ENCODE results near the gene COL8A2. TPM values are rescaled to one million over a fixed set of nuclear protein-coding genes. Genes with fewer than 3 reads are reported as not detected.
A peak's percentile ranks its signal among the peaks of the same experiment; 100 is the strongest.

COL8A2 gene
- total and polyA plus RNA-seq, 8 donors, result 0.43 to 8.4 (median 0.96) TPM

DNA sequence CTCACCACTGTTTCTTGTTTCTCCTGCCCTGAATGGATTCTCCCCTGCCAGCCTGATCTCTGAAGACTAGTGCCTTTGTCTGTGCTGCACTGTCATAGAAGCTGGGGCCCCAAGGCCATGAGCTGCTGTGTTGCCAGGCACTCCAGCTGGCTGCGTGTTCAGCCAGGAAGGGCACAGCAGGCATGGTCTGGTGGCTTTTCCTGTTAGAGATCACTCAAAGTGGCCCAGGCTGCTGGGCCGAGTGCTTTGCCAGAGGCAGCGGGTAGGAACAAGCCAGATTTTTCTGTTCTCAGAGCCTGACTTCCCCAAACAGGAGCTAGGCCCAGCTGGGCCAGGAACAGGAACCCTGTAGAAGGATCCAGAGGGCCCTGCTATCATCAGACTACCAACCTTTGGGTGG is 31.1 kb downstream of the COL8A2 start:
- peak overlapping the region; percentile 3 to 23 for H3K27ac ChIP-seq
- peaks cover 8 to 57% of the 10 kb centered on the region in 2 donors for H3K4me1 ChIP-seq
- TF ChIP-seq, protein P1, sequence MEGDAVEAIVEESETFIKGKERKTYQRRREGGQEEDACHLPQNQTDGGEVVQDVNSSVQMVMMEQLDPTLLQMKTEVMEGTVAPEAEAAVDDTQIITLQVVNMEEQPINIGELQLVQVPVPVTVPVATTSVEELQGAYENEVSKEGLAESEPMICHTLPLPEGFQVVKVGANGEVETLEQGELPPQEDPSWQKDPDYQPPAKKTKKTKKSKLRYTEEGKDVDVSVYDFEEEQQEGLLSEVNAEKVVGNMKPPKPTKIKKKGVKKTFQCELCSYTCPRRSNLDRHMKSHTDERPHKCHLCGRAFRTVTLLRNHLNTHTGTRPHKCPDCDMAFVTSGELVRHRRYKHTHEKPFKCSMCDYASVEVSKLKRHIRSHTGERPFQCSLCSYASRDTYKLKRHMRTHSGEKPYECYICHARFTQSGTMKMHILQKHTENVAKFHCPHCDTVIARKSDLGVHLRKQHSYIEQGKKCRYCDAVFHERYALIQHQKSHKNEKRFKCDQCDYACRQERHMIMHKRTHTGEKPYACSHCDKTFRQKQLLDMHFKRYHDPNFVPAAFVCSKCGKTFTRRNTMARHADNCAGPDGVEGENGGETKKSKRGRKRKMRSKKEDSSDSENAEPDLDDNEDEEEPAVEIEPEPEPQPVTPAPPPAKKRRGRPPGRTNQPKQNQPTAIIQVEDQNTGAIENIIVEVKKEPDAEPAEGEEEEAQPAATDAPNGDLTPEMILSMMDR (IDR thresholded peaks at IDR 0.05), result no peak
- H3K36me3 ChIP-seq, result peaks cover 4 to 61% of the 10 kb centered on the region in 2 donors
- H3K9me3 ChIP-seq, result no peaks in the 10 kb centered on the region
- no peaks in the 10 kb centered on the region for H3K27me3 ChIP-seq
- no peak overlapping the region for H3K4me3 ChIP-seq
- DNase-seq (no peak), ATAC-seq (no peak)
- intact Hi-C loops (cut with DNase I), result no loop called here

DNA sequence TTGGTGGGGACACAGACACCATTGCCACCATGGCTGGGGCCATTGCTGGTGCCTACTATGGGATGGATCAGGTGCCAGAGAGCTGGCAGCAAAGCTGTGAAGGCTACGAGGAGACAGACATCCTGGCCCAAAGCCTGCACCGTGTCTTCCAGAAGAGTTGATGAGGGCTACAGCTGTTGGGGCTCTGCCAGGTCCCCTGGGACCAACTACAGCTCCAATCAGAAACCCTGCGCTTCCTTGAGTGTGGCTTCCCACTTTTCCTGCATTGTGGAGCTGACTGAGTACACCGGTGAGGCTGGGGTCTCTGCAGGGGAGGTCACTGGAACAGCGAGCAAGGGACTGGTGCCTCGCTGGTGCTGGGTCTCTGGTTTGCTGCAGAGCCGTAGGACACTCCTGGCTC is 31.8 kb downstream of the COL8A2 start:
- Histone ChIP-seq H3K4me3 (no peak overlapping the region), H3K36me3 (peaks cover 4 to 61% of the 10 kb centered on the region in 2 donors), H3K27ac (no peak overlapping the region), H3K4me1 (peaks cover 10 to 60% of the 10 kb centered on the region in 2 donors), H3K27me3 (no peaks in the 10 kb centered on the region), H3K9me3 (no peaks in the 10 kb centered on the region)
- no peak for ATAC-seq
- DNase-seq, result no peak
- intact Hi-C loops (cut with DNase I), result no loop called here
- TF ChIP-seq, protein P1 (IDR thresholded peaks at IDR 0.05), result no peak

DNA sequence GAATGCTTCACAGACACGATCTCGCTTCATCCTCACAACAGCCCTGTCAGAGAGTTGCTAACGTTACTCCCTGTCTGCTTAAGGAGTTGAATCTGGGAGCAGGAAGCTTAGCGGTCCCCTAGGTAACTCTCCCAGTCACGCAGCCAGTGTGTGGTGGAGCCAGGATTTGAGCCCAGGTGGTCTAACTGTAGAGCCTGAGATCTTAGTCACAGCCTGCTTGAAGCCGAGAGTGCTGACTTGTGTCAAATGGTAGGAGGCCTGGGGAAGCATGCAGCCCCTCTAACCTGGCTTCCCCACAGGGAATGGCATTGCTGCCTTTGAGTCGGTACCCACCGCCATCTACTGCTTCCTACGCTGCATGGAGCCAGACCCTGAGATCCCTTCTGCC is 32.2 kb downstream of the COL8A2 start:
- ATAC-seq (no peak), DNase-seq (no peak)
- peaks cover 11 to 63% of the 10 kb centered on the region in 2 donors for H3K4me1 ChIP-seq
- intact Hi-C loops (cut with DNase I), result no loop called here
- H3K9me3 ChIP-seq, result no peaks in the 10 kb centered on the region
- H3K4me3 ChIP-seq, result no peak overlapping the region
- H3K27ac ChIP-seq, result no peak overlapping the region
- no peaks in the 10 kb centered on the region for H3K27me3 ChIP-seq
- TF ChIP-seq, protein P1 (IDR thresholded peaks at IDR 0.05), result no peak
- H3K36me3 ChIP-seq, result peaks cover 4 to 61% of the 10 kb centered on the region in 2 donors

DNA sequence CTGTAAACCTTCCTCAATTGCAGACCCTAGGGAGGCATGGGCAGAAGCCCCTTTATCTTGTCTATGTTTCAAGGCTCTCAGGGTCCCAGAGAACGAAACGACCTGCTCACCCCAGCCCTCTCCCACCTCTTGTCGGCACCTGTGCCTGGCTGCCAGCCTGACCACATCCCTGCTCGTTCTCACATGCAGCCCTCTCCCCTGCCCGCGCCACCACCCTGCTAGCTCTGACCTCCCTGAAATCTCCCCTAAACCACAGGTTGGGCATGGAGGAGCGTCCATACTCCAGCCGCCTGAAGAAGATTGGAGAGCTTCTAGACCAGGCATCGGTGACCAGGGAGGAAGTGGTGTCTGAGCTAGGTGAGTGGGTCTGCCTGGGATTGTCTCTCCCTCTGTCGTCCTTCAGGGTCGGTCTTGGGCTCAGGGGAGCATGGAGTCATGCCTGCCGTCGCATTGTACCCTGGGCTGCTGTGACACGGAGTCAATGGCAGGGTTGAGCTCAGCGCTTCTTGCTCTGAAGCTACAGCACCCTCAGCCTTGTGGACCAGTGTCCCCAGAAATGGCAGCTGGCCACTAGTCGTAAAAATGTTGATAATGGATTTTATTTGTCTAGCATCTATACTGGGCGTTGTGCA is 32.7 kb downstream of the COL8A2 start:
- ATAC-seq, result no peak
- Histone ChIP-seq H3K27me3 (no peaks in the 10 kb centered on the region), H3K36me3 (peaks cover 4 to 59% of the 10 kb centered on the region in 2 donors), H3K27ac (no peak overlapping the region), H3K4me3 (no peak overlapping the region), H3K9me3 (no peaks in the 10 kb centered on the region), H3K4me1 (peaks cover 11 to 63% of the 10 kb centered on the region in 2 donors)
- intact Hi-C loops (cut with DNase I), result no loop called here
- DNase-seq, result no peak
- TF ChIP-seq, protein P1 (IDR thresholded peaks at IDR 0.05), result no peak

DNA sequence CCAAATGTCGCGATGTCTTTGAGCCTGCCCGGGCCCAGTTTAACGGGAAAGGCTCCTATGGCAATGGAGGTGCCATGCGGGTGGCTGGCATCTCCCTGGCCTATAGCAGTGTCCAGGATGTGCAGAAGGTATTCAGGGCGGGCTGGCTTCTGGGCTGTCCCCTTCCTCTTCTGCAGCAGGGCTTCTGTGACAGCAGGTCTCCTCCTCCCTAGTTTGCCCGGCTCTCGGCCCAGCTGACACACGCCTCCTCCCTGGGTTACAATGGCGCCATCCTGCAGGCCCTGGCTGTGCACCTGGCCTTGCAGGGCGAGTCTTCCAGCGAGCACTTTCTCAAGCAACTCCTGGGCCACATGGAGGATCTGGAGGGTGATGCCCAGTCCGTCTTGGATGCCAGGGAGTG is 33.3 kb downstream of the COL8A2 start:
- Histone ChIP-seq H3K4me1 (peaks cover 11 to 58% of the 10 kb centered on the region in 2 donors), H3K27me3 (no peaks in the 10 kb centered on the region), H3K27ac (no peak overlapping the region), H3K9me3 (no peaks in the 10 kb centered on the region), H3K4me3 (no peak overlapping the region), H3K36me3 (peaks cover 4 to 57% of the 10 kb centered on the region in 2 donors)
- DNase-seq, result no peak
- TF ChIP-seq, protein P1 (IDR thresholded peaks at IDR 0.05), result no peak
- ATAC-seq, result no peak
- intact Hi-C loops (cut with DNase I), result no loop called here
